GM19328 (cell line): ENCODE measurements around the gene CDC40.
"Not testable (repeated sequence)": the region's sequence is repeated elsewhere in the genome, so short reads cannot be mapped to it uniquely, and the experiment has no call there.

Experiments used
- ATAC-seq: cut with Tn5 transposase; IDR thresholded peaks from one replicate; pipeline ENCODE4 v1.9.1; 2021; ENCODE audit warnings: mild to moderate bottlenecking, moderate library complexity; ENCODE audit not compliant: unreplicated experiment

Gene CDC40

DNA sequence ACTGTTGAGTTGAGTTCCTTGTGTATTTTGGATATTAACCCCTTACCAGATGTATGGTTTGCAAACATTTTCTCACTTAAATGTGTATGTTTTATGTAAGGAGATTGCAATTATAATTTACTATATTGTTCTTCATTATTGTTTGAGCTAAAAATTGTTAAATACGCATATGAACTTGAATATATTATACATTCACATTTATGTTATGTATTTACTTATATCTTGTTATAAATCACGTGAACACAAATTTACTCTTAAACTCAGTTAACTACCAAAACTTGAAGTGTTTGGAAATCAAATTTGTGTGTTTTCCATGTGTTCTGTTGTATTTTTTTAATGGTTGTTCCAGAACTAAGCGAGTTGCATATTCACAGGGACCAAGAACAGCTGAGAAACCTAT lies 18.3 kb downstream of the CDC40 start:
- no peak for ATAC-seq

DNA sequence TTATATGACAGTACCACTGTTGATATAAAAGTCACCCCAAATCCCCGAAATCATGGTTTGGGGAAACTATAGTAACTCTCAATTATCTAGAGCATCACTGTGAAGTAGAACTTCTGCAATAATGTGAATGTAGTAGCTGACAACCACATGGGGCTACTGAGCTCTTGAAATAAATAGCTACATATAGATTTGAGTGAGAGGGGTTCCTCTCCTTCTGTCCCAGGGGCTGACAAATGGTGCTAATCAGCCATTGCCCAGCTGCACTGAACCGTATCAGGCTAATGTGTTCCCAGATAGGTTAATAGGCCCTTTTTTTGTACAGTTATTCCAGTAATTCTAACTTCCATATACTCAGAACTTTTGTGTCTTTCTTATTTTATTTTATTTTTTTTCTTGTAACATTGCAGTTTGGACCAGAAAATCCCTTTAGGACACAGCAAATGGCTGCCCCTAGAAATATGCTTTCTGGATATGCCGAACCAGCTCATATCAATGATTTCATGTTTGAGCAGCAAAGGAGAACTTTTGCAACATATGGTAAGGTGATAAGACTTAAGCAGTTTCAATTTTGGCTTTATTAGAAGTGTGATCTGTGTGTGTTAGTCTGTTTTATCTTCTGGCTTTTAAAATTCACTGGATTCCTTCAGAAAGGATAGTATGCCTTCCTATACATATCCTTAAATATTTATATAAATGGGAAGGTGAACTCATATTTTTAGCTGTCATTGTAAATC lies 21.1 kb downstream of the CDC40 start:
- no peak for ATAC-seq

DNA sequence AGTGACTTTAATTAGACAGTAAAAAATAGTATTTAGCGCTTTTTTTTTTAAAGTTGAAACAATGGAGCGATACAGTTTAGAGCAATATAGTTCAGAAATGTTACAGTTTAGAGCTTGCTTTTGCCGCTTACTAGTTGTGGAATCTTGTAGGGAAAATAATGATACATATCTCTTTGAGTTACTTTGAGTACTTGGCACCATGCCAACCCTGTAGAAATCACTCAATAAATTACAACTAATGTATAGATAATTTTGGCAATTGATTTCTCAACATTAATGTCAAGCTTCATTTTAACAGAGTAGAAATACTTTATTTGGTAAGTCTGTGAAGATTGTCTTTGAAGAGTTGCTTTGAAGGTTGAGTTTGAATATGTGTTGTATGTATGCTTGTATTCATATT lies 27.4 kb downstream of the CDC40 start:
- no peak for ATAC-seq

- ATAC-seq, result no peak
These were observed 31.5 kb downstream of the CDC40 start for GRCh38 chr6:110211753-110212152.

DNA sequence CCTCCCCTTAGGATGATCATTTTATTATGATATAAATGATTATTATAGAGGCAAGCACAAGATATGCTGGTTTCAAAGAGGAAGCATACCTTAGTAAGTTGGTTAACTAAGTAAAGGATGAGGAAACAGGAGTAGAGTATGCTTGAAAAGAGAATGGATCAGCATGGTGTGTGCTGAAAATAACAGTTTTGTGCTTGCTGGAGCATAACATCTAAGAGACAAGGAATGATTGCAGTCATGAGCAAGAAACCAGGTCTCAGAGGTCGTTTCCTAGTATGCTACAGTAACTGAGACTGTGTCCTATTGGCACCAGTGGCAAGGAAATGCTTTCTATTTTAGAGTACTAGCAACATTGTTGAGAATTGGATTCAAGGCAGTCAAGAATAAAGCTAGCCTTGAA lies 34.1 kb downstream of the CDC40 start:
- ATAC-seq, result no peak

GRCh38 chr6:110216140-110216539 lies 35.9 kb downstream of the CDC40 start:
- ATAC-seq, result no peak

DNA sequence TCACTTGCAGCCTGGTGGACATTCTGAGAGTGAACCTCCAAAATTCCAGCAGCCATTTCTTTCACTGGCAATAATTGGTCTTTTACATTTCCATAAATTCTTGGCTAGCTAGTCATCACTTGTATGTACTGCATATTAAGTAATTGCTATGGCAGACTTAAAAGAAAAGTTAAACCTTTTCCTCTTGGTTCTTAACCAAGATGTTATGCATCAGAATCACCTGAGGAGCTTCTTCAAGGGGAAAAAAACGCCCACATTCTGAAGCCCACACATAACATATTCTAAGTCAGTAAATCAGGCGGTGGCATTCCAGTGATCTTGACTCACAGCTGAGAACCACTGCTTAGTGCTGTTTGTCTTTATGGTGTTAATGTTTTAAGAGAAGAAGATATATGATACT lies 37.0 kb downstream of the CDC40 start:
- ATAC-seq, result no peak

GRCh38 chr6:110221738-110222137 lies 41.5 kb downstream of the CDC40 start:
- ATAC-seq, result no peak

GRCh38 chr6:110226261-110226660 lies 46.0 kb downstream of the CDC40 start:
- no peak for ATAC-seq

DNA sequence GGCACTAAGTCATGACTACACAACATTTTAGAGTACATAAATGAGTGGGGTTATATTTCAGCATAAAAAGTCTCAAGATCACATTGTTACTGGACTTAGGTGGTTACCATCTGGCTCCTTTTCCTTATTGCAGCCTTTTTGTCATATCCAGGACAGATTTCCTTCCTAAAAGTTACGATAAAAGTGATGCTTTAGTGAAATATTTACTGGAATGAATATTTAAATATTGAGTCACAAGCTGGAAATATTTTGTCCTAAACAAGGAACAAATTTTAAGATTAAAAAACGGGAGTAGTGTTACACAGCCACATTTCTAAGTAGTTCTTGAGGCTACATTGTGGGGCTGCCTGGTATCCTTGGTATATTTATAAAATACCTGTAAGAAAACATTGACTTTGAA lies 52.2 kb downstream of the CDC40 start:
- ATAC-seq, result no peak

DNA sequence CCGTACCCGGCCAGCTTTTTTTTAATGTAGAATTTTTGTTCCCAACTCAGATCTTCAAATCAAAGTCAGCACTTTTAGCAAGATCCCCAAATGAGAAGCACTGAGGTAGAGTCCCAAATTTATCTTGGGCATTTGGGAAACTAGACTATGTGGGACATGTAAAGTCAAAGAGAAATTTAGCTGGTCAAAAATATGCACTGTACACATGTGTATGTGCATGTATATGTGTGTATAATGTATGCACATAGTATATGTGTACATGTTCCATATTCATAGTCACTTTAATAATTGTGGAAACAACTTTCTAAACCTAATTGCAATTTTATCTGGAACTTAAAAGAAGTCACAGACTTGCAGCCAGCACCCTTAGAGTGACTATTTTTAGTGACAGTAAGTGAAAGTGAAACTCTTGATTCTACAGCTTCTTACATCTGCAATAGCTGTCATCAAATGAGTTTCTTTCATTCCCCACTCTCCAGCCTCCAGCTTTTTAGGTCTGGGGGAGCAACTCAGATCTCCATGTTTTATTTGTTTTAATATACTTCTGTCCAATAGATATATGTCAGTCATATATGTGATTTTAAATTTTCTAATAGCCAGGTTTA lies 53.6 kb downstream of the CDC40 start:
- peak; percentile 88 for ATAC-seq

GRCh38 chr6:110236007-110236406 lies 55.8 kb downstream of the CDC40 start:
- not testable (repeated sequence) for ATAC-seq

GRCh38 chr6:110239526-110240274 lies 59.5 kb downstream of the CDC40 start:
- no peak for ATAC-seq

DNA sequence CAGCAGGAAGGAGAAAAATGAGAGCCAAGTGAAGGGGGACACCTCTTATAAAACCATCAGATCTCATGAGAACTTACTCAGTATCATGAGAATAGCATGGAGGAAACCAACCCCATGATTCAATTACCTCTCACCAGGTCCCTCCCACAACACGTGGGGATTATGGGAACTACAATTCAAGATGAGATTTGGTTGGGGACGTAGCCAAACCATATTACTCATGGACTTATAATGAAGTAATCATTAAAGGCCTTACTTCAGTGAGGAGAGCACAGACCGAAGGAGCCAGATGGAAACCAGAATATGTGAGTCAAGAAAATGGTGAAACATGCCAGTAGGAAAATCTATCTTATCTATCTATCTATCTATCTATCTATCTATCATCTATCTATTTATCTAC lies 64.4 kb downstream of the CDC40 start:
- ATAC-seq, result not testable (repeated sequence)

DNA sequence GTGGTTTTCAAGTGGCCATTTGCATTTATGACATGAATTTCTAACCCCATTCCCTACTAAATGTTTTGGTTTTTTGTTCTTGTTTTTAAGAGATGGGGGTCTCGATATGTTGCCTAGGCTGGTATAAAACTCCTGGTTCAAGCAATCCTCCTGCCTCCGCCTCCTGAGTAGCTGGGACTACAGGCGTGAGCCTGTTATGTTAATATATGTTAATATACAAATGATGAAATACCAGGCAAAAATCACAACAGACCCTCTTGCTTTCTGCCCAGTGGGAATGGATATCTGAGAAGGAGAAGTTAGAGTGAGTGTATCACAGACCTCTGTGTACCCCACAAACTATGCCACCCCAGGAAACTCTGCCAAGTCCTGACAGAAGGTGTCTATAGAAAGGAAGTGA lies 66.2 kb downstream of the CDC40 start:
- ATAC-seq, result no peak

- no peak for ATAC-seq
These were observed 66.8 kb downstream of the CDC40 start for GRCh38 chr6:110246900-110247546.

DNA sequence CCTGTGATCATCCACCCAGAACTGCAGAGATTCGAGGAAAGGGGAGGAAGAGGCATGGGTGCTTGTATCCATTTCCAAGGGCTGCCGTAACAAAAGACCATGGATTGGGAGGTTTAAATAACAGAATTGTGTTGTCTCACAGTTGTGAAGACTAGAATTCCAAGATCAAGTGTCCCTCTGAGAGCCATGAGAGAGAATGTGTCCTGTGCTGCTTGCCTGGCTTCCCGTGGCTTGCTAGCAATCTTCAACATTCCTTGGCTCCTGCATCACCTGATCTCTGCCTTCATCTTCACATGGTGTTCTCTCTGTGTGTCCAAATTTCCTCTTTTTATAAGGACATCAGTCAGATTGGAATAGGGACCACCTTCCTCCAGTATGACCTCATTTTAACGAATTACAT lies 69.8 kb downstream of the CDC40 start:
- no peak for ATAC-seq

GRCh38 chr6:110250838-110251237 lies 70.6 kb downstream of the CDC40 start:
- no peak for ATAC-seq

DNA sequence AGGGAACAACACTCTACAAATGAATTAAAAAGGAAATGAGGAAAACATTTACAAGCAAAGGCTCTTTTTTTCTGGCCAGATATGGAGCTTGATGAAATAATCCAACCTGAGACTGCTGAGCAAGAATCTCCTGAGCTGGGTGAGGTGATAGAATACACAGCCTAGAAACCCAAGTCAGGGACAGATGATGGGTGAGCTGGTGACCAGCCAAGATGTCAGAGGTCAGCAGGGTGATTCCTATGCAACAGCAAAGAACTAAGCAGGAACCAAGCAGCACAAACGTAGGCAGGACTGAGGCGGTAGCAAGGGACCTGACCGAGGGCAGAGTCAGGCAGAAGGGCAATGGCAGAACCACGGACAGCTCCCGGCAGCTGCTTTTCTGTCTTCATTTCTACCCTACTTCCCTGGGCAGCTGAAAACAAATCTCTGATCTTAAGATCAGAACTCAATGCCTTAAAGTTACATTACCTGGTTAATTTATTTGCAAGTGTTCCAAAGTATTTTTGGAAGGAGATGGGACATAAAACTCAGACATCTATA lies 75.1 kb downstream of the CDC40 start:
- no peak for ATAC-seq

- ATAC-seq, result no peak
These were observed 76.1 kb downstream of the CDC40 start for GRCh38 chr6:110256366-110256765.

DNA sequence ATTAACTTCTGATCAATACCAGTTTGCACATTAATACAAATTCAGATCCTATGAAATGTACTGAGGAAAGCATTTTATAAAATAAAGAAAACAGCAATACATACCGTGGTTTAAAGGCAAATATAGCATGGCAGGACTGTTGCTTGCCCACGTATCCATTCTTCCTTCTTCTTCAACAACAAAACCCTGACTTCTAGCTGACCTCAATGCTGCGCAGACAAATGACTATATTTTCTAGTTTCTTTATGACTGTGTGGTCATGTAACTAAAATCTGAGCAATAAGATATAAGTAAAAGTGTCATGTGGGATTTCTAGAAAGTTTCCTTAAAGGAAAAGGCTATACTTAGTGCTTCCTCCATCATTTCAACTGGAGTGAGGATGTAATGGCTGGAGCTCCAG lies 85.0 kb downstream of the CDC40 start:
- ATAC-seq, result no peak
